Panc1 (cell line): ENCODE results near the gene PIP4K2A.

Source experiments
- CTCF ChIP-seq: fragments of 450-650 bp; IDR thresholded peaks from 2 replicates; pipeline ENCODE4 v1.5.1; 2017; ENCODE audit warnings: mild to moderate bottlenecking
- POLR2AphosphoS5 ChIP-seq: IDR thresholded peaks from 2 replicates; pipeline ENCODE4 v1.6.1; 2012; ENCODE audit warnings: mild to moderate bottlenecking, low read depth, low read length, moderate library complexity
- TF ChIP-seq, protein P1 (sequence below), 2 experiments: IDR thresholded peaks; 2 replicates each; pipeline ENCODE4 v1.6.1; 2011 to 2012; ENCODE audit warnings: low read depth in 2 of 2, control low read depth in 1 of 2, low read length in 1 of 2, mild to moderate bottlenecking in 1 of 2, moderate library complexity in 1 of 2; ENCODE audit not compliant: insufficient read depth in 1 of 2

DNA sequence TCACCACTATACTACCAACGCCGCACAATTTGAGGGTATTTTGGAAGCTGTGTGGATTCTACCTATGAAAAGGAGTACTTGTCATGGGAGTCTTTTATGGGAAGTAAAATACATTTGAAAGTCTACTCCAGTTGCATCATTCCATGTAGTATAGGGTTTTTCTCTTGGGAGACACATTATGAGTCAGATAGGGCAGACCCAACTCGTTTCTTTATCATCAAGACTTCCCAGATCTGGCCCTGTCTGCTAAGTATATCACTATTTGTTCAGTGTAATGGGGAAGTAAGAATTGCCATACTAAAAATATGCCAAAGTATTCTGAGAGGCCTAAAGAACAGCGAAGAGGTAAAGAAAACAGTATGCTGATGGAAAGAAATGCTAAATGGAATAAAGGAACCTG, 224.9 kb downstream of the PIP4K2A start:
- no peak for TF ChIP-seq POLR2AphosphoS5
- TF ChIP-seq CTCF, result no peak
- TF ChIP-seq, protein P1, sequence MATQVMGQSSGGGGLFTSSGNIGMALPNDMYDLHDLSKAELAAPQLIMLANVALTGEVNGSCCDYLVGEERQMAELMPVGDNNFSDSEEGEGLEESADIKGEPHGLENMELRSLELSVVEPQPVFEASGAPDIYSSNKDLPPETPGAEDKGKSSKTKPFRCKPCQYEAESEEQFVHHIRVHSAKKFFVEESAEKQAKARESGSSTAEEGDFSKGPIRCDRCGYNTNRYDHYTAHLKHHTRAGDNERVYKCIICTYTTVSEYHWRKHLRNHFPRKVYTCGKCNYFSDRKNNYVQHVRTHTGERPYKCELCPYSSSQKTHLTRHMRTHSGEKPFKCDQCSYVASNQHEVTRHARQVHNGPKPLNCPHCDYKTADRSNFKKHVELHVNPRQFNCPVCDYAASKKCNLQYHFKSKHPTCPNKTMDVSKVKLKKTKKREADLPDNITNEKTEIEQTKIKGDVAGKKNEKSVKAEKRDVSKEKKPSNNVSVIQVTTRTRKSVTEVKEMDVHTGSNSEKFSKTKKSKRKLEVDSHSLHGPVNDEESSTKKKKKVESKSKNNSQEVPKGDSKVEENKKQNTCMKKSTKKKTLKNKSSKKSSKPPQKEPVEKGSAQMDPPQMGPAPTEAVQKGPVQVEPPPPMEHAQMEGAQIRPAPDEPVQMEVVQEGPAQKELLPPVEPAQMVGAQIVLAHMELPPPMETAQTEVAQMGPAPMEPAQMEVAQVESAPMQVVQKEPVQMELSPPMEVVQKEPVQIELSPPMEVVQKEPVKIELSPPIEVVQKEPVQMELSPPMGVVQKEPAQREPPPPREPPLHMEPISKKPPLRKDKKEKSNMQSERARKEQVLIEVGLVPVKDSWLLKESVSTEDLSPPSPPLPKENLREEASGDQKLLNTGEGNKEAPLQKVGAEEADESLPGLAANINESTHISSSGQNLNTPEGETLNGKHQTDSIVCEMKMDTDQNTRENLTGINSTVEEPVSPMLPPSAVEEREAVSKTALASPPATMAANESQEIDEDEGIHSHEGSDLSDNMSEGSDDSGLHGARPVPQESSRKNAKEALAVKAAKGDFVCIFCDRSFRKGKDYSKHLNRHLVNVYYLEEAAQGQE (IDR thresholded peaks at IDR 0.05; ENCODE audit: insufficient read depth in 1 of 2, low read depth in 2 of 2, low read length in 1 of 2), result no peak
